Activated CD8-positive, alpha-beta memory T cell treated with anti-CD3 and anti-CD28 coated beads for 4 hours (primary cell): Measurements from ENCODE around the gene RHOC.
"Not testable (repeated sequence)": the region's sequence is repeated elsewhere in the genome, so short reads cannot be mapped to it uniquely, and the experiment has no call there.

Experiments
- DNase-seq, 2 donors: peaks; one replicate each; pipeline ENCODE4 v3.0.0-alpha.2; 2020; ENCODE audit warnings: low read depth in 2 of 2

The RHOC gene

GRCh38 chr1:112706505-112707220 lies at the start of gene RHOC:
RHOC (minus strand) TSS chr1:112707127; CDS start chr1:112703799, 3,328 bp downstream.
- no peak for DNase-seq

- no peak for DNase-seq
These were observed 47.2 kb upstream of the RHOC start for GRCh38 chr1:112754116-112754628.

- DNase-seq = no peak
These were observed 41.5 kb upstream of the RHOC start for GRCh38 chr1:112748396-112748795.

GRCh38 chr1:112744009-112744578 lies 37.2 kb upstream of the RHOC start:
- no peak for DNase-seq

GRCh38 chr1:112743174-112744008 lies 36.5 kb upstream of the RHOC start:
- DNase-seq = no peak

- DNase-seq = no peak
These were observed 30.6 kb upstream of the RHOC start for GRCh38 chr1:112737573-112737972.

- DNase-seq = no peak
These were observed 28.8 kb upstream of the RHOC start for GRCh38 chr1:112735752-112736151.

GRCh38 chr1:112731451-112731850 lies 24.5 kb upstream of the RHOC start:
- no peak for DNase-seq

- no peak for DNase-seq
These were observed 23.0 kb upstream of the RHOC start for GRCh38 chr1:112729909-112730308.

- DNase-seq = not testable (repeated sequence)
These were observed 22.1 kb upstream of the RHOC start for GRCh38 chr1:112729011-112729410.

GRCh38 chr1:112728306-112728971 lies 21.5 kb upstream of the RHOC start:
- DNase-seq = not testable (repeated sequence)

GRCh38 chr1:112727716-112728115 lies 20.8 kb upstream of the RHOC start:
- DNase-seq = no peak

GRCh38 chr1:112724240-112724639 lies 17.3 kb upstream of the RHOC start:
- not testable (repeated sequence) for DNase-seq

- DNase-seq = no peak
These were observed 16.5 kb upstream of the RHOC start for GRCh38 chr1:112723511-112723839.

GRCh38 chr1:112722601-112723510 lies 15.9 kb upstream of the RHOC start:
- DNase-seq = no peak

GRCh38 chr1:112721966-112722524 lies 15.1 kb upstream of the RHOC start:
- DNase-seq = no peak

GRCh38 chr1:112721294-112721693 lies 14.4 kb upstream of the RHOC start:
- DNase-seq = not testable (repeated sequence)

- no peak for DNase-seq
These were observed 13.9 kb upstream of the RHOC start for GRCh38 chr1:112720800-112721199.

- no peak for DNase-seq
These were observed 12.8 kb upstream of the RHOC start for GRCh38 chr1:112719706-112720105.

- peak; percentile 48 to 51 for DNase-seq
These were observed 11.9 kb upstream of the RHOC start for GRCh38 chr1:112718691-112719418.
